Measurements from ENCODE around the gene FJX1.
"Not testable (repeated sequence)": the region's sequence is repeated elsewhere in the genome, so short reads cannot be mapped to it uniquely, and the experiment has no call there.

The FJX1 gene

DNA sequence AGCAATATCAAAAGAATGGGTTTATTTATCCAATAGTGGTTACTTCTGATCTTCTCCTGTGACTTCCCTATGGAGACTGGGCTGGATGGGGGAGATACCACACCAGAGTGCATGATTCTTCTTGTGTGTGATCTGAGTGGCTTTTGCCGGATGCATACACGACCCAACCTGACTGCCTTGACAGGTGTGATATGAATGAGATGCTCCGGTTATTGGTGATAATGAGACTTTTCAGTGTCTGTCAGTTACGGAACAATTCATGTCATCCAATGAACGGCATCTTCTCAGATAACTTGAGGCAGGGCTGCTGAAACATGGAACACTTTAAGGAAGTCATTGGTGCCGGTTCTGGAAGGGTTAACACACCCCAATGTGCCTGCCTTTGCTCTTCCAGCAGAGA, 17.7 kb downstream of the FJX1 start:
- DNase-seq: no peak

DNA sequence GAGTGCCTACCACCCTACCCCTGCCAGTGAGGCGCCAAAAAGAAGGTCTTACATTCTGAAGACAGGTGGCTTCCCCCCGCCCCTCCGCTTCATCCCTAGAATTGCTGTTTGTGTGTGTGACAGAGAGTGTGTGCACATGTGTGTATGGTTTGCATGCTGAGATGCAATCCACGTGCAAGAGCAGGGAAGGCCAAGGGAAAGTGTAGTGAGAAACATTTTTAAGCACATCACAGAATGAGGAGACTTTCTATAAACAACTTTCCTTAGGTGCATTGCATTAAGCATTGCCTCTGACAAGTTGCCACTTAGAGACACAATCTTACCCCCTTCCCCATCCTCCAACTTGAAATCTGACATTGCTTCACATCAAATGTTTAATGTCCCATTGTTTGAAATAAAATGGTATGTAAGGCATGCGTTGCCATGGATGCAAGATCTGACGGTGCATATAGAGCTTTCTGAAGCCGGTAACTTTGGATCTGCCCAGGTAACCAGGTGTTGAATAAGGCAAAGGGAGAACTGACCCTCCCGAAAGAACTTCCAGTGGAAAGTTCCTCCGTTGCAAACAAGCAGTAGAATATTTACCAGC, 21.4 kb downstream of the FJX1 start:
- DNase-seq: no peak

GRCh38 chr11:35641171-35641897, 23.1 kb downstream of the FJX1 start:
- no peak for DNase-seq

- no peak for DNase-seq
Observed at GRCh38 chr11:35641964-35642363, 23.7 kb downstream of the FJX1 start.

DNA sequence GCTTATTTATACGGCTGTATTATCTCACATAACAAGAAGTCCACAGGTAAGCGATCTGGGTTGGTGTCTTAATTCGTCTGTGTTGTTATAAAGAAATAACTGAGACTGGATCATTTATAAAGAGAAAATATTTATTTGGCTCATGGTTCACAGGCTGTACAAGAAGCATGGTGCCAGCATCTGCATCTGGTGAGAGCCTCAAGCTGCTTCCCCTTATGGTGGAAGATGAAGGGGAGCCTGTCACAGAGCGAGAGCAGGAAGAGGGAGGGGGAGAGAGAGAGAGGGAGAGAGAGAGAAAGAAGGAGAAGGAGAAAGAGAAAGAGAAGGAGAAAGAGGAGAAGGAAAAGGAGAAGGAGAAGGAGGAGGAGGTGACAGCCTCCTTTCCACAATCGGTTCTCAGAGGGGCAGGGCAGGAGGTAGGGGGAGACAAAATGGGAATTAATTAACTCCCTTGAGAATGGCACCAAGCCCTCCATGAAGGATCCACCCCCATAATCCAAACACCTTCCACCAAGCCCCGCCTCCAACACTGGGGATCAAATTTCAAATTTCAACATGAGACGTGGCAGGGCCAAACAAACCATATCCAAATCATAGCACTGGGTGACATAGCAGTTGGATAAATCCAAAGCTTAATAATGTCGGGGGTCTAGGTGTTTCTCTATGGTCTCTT, 29.3 kb downstream of the FJX1 start:
- no peak for DNase-seq

DNA sequence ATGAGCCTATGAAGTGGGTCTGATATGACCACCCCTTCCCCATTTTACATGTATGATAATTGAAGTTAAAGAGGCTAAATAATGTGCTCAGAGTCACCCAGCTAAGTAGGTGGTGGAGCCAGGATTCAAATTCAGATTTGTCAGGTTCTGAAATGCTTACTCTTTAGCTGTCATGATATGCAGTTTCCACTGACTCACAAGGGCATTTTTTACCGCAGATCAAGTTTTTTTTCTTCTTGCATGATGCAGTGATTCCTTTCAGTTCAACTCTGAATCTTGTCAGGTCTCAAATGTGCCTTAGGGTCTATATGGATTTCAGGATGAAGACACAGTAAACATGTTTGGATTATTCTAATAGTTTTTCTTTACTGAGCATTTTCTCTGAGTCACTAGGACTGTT, 31.7 kb downstream of the FJX1 start:
- DNase-seq: no peak

GRCh38 chr11:35650467-35650866, 32.2 kb downstream of the FJX1 start:
- no peak for DNase-seq

DNA sequence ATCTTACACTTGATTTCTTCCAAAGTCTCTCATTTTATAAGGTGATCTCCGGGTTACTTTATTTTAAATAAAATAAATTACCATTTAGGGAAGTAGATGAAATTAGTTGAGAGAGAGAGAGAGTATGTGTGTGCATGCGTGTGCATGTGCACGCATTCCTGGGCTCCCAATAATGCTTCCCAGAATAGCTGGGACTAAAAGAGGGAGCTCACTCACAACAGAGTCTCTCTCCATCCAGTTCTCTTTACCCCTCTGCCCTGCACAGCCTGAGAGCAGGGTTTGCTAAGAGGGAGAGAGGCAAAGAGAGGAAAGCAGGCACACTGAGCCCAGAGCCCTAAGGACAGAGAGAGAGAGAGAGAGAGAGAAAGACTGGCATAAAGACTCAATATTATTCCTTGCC, 33.0 kb downstream of the FJX1 start:
- DNase-seq: no peak

GRCh38 chr11:35652786-35653185, 34.5 kb downstream of the FJX1 start:
- not testable (repeated sequence) for DNase-seq

- no peak for DNase-seq
Observed at GRCh38 chr11:35654711-35655110, 36.5 kb downstream of the FJX1 start.

- no peak for DNase-seq
Observed at GRCh38 chr11:35655254-35655653, 37.0 kb downstream of the FJX1 start.

- no peak for DNase-seq
Observed at GRCh38 chr11:35655856-35656255, 37.6 kb downstream of the FJX1 start.

GRCh38 chr11:35658020-35658948, 40.0 kb downstream of the FJX1 start:
- DNase-seq: no peak

DNA sequence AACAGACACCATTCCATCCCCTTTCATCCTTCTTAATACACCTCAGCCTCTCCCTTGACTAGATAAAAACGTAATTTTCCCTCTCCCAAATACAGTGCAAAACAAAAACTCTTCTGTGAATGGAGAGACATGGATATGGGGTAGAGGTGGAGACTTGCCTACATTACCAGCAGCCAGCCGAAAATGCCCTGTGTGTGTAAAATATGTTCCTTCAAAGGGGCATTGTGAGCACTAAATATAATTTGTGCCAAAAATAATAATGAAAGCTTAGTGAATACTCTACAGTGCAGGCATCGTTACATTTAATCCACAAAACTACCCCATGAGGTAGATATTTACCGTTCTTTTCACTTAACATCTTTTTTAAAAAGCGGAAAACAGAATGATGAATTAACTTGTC, 43.3 kb downstream of the FJX1 start:
- DNase-seq: no peak

GRCh38 chr11:35662061-35662648, 43.9 kb downstream of the FJX1 start:
- peak; percentile 6 for DNase-seq

DNA sequence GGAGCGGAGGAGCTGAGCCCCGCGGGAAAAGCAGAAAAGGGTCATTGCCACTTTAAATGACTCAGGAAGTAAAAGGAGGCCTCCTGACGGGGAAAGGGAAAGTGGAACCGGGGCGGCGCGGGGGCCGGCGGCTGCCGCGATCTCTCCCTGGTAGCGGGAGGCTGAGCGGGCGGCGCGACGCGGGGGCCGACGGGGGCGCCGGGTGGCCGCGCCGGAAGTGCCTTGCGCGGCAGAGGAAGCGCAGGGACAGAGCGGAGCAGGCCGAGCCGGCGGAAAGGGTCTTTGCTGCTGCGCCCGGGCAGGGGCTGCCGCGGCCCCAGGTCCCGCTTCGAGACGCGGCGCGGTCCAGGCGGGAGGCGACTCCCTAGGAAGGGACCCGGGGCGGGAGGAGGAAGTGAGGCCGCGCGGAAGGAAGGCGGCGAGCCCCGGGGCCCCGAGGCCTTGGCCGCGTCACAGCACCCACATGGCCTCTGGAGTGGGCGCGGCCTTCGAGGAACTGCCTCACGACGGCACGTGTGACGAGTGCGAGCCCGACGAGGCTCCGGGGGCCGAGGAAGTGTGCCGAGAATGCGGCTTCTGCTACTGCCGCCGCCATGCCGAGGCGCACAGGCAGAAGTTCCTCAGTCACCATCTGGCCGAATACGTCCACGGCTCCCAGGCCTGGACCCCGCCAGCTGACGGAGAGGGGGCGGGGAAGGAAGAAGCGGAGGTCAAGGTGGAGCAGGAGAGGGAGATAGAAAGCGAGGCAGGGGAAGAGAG, 44.6 kb downstream of the FJX1 start, which contains the start of gene TRIM44:
Gene TRIM44 (plus strand): TSS at position 127 of the 759 bp plus-strand sequence. CDS start 337 bp downstream, at position 464.
- peak; percentile 77 for DNase-seq

GRCh38 chr11:35663408-35663702, 45.1 kb downstream of the FJX1 start:
- DNase-seq: no peak

DNA sequence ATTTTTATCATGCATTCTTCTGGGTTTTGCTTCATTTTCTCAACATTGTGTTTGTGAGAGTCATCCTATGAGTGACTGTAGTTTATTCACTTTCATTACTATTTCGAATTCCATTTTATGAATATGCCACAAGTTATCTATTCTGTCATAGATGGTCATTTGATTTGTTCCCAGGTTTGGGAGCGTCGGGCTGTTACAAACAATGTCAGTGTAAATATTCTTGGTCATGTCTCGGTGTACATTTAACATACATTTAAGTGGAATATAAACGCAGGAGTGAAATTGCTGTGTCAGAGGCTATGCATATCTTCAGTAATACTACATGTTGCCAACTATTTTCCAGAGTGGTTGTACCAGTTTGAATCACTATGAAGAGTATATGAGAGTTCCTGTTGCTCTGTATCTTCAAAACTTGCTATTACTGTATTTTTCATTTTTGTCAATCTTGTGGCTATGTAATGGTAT, 46.7 kb downstream of the FJX1 start:
- DNase-seq: no peak

DNA sequence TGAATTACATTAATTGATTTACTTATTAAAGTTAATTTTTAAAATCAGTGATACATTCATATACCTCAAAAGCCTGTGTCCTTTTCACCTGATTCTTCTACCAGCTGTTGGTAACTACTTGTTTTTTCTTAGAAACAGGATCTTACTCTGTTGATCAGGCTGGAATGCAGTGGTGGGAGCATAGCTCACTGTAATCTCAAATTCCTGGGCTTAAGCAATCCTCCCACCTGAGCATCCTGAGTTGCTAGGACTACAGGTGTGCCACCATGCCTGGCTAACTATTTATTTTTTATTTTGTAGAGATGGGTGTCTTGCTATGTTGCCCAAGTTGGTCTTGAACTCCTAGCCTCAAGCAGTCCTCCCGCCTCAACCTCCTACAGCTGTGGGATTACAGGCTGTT, 49.0 kb downstream of the FJX1 start:
- DNase-seq: no peak

- not testable (repeated sequence) for DNase-seq
Observed at GRCh38 chr11:35668350-35668749, 50.1 kb downstream of the FJX1 start.

All from CD4-positive, alpha-beta T cell treated with Interleukin-4 for 4 hours (primary cell).